IMR-90 (cell line): Measurements from ENCODE around the gene NEFH. TPM values are rescaled to one million over a fixed set of nuclear protein-coding genes. Genes with fewer than 3 reads are reported as not detected.

ENCODE experiments used
- ATAC-seq: fragments of 200-7000 bp; cut with Tn5 transposase; 2 replicates; pipeline ENCODE4 v1.9.1; 2020; ENCODE audit warnings: low read depth, mild to moderate bottlenecking, moderate library complexity
- BruUV-seq: library from RNA; stranded (reverse); fragments of 400-500 nt; replicated peaks from 2 replicates; lab custom pipeline; 2021; lab: Mats Ljungman, UMichigan
- CTCF ChIA-PET: fragments of 300-600 bp; formaldehyde crosslinking; extraction: SDS; loops from one replicate; lab custom pipeline; 2021; ENCODE audit warnings: antibody characterized with exemption; lab: Yijun Ruan, JAX
- POLR2A ChIA-PET: fragments of 300-600 bp; sonication (Branson Sonifier 250); formaldehyde crosslinking; loops from one replicate; lab custom pipeline; 2022; ENCODE audit warnings: antibody characterized with exemption; ENCODE audit not compliant: unreplicated experiment; lab: Charles Lee
- DNase-seq: peaks from one replicate; pipeline ENCODE4 v3.0.0; 2013
- H2AFZ ChIP-seq: replicated peaks from 2 replicates; pipeline ENCODE3; 2013; ENCODE audit warnings: low read length, mild to moderate bottlenecking; ENCODE audit not compliant: poor library complexity
- H2AK5ac ChIP-seq: 2 replicates; pipeline ENCODE4 v1.6.1; 2013; ENCODE audit warnings: low read depth, low read length, inconsistent platforms
- H2AK9ac ChIP-seq: replicated peaks from 2 replicates; pipeline ENCODE3; 2013; ENCODE audit warnings: mild to moderate bottlenecking, low read depth, low read length, moderate library complexity; ENCODE audit not compliant: poor library complexity
- H2BK120ac ChIP-seq: 2 replicates; pipeline ENCODE4 v1.6.1; 2013; ENCODE audit warnings: low read depth, low read length, inconsistent platforms
- H2BK15ac ChIP-seq: 3 replicates; pipeline ENCODE4 v1.6.1; 2013; ENCODE audit warnings: low read depth, low read length, inconsistent platforms
- H2BK20ac ChIP-seq: 2 replicates; pipeline ENCODE4 v1.6.1; 2013; ENCODE audit warnings: low read depth, mild to moderate bottlenecking, inconsistent platforms, low read length, moderate library complexity
- H2BK5ac ChIP-seq: 2 replicates; pipeline ENCODE4 v1.6.1; 2013; ENCODE audit warnings: mild to moderate bottlenecking, low read depth, low read length, inconsistent platforms; ENCODE audit not compliant: poor library complexity, severe bottlenecking
- H3K14ac ChIP-seq: replicated peaks from 2 replicates; pipeline ENCODE4 v1.6.1; 2013; ENCODE audit warnings: low read depth, low read length, inconsistent platforms
- H3K18ac ChIP-seq: 2 replicates; pipeline ENCODE4 v1.6.1; 2013; ENCODE audit warnings: low read depth, low read length, control low read depth
- H3K23ac ChIP-seq: 2 replicates; pipeline ENCODE4 v1.6.1; 2013; ENCODE audit warnings: low read depth, low read length, inconsistent platforms
- H3K27ac ChIP-seq: 2 replicates; pipeline ENCODE4 v1.5.1; 2013; ENCODE audit warnings: mild to moderate bottlenecking, control low read depth, low read length; ENCODE audit not compliant: insufficient read depth
- H3K27me3 ChIP-seq: 2 replicates; pipeline ENCODE4 v1.6.1; 2013; ENCODE audit warnings: low read length; ENCODE audit not compliant: control insufficient read depth, insufficient read depth
- H3K36me3 ChIP-seq: 2 replicates; pipeline ENCODE4 v1.6.1; 2013; ENCODE audit warnings: low read length, mixed read lengths; ENCODE audit not compliant: control insufficient read depth, insufficient read depth
- H3K4ac ChIP-seq: 2 replicates; pipeline ENCODE4 v1.6.1; 2013; ENCODE audit warnings: low read depth, low read length, inconsistent platforms
- H3K4me1 ChIP-seq: 2 replicates; pipeline ENCODE4 v1.6.1; 2013; ENCODE audit warnings: low read length, mixed read lengths; ENCODE audit not compliant: control insufficient read depth, insufficient read depth
- H3K4me2 ChIP-seq: 2 replicates; pipeline ENCODE4 v1.6.1; 2013; ENCODE audit warnings: low read depth, mild to moderate bottlenecking, control low read depth, low read length, moderate library complexity
- H3K4me3 ChIP-seq: 2 replicates; pipeline ENCODE4 v1.5.1; 2013; ENCODE audit warnings: low read depth, mild to moderate bottlenecking, control low read depth, low read length, moderate library complexity; ENCODE audit not compliant: insufficient read depth
- H3K56ac ChIP-seq: 2 replicates; pipeline ENCODE4 v1.6.1; 2013; ENCODE audit warnings: low read length, inconsistent platforms; ENCODE audit not compliant: insufficient read depth; ENCODE audit errors: extremely low read depth
- H3K79me1 ChIP-seq, 2 experiments: 2 replicates each; pipeline ENCODE4 v1.6.1; 2013; ENCODE audit warnings: low read length in 2 of 2, inconsistent platforms in 1 of 2, low read depth in 1 of 2
- H3K9ac ChIP-seq: 2 replicates; pipeline ENCODE4 v1.6.1; 2013; ENCODE audit warnings: low read depth, low read length, control low read depth
- H3K9me1 ChIP-seq: 2 replicates; pipeline ENCODE4 v1.6.1; 2013; ENCODE audit warnings: low read length, inconsistent platforms; ENCODE audit not compliant: insufficient read depth
- H3K9me3 ChIP-seq: 2 replicates; pipeline ENCODE4 v1.6.1; 2013; ENCODE audit warnings: low read length; ENCODE audit not compliant: control insufficient read depth, insufficient read depth
- H4K20me1 ChIP-seq: 2 replicates; pipeline ENCODE4 v1.6.1; 2013; ENCODE audit warnings: low read length, inconsistent platforms; ENCODE audit not compliant: insufficient read depth
- H4K5ac ChIP-seq: 2 replicates; pipeline ENCODE4 v1.6.1; 2013; ENCODE audit warnings: mild to moderate bottlenecking, low read depth, low read length, control low read depth
- H4K8ac ChIP-seq, 2 experiments: 2 replicates each; pipeline ENCODE4 v1.6.1; 2013; ENCODE audit warnings: low read depth in 2 of 2, low read length in 2 of 2, control low read depth in 1 of 2, inconsistent platforms in 1 of 2
- H4K91ac ChIP-seq: 2 replicates; pipeline ENCODE4 v1.6.1; 2013; ENCODE audit warnings: low read depth, low read length, inconsistent platforms; ENCODE audit not compliant: insufficient read depth
- BHLHE40 ChIP-seq: fragments of 150-350 bp; IDR thresholded peaks from 2 replicates; pipeline ENCODE4 v1.6.1; 2016; ENCODE audit warnings: mild to moderate bottlenecking, low read depth, low read length
- CTCF ChIP-seq: conservative IDR thresholded peaks from 2 replicates; pipeline ENCODE4 v1.5.1; 2012; ENCODE audit warnings: mild to moderate bottlenecking, low read depth, low read length, improper control_type of control experiment
- ELK1 ChIP-seq: fragments of 150-350 bp; IDR thresholded peaks from 2 replicates; pipeline ENCODE4 v1.6.1; 2016; ENCODE audit warnings: low read depth, mild to moderate bottlenecking, low read length, moderate library complexity, borderline replicate concordance
- FOS ChIP-seq: fragments of 150-350 bp; IDR thresholded peaks from 2 replicates; pipeline ENCODE4 v1.6.1; 2016; ENCODE audit warnings: low read depth, low read length
- MAFK ChIP-seq: IDR thresholded peaks from 2 replicates; pipeline ENCODE4 v1.6.1; 2012; ENCODE audit warnings: low read depth, low read length, improper control_type of control experiment
- MAZ ChIP-seq: IDR thresholded peaks from 2 replicates; pipeline ENCODE4 v1.6.1; 2012; ENCODE audit warnings: low read depth, mild to moderate bottlenecking, low read length, improper control_type of control experiment, moderate library complexity, borderline replicate concordance
- NFE2L2 ChIP-seq: fragments of 150-350 bp; IDR thresholded peaks from 2 replicates; pipeline ENCODE4 v1.6.1; 2016; ENCODE audit warnings: low read depth, mild to moderate bottlenecking, low read length
- USF2 ChIP-seq: fragments of 150-350 bp; IDR thresholded peaks from 2 replicates; pipeline ENCODE4 v1.6.1; 2017; ENCODE audit warnings: mild to moderate bottlenecking, antibody characterized with exemption, low read length, low read depth
- WGBS, 2 experiments: methylation state at CpG; one replicate each; pipeline versions ENCODE4 v1.1.5 to v1.1.7; 2013; ENCODE audit warnings: missing lambda C conversion rate in 2 of 2; ENCODE audit not compliant: insufficient read length in 1 of 2; ENCODE audit errors: extremely low coverage in 2 of 2; 5-methylcytosine and 5-hydroxymethylcytosine counted together
- dilution Hi-C: fragments of 300-500 bp; cut with HindIII; formaldehyde crosslinking; loops from one replicate; pipeline ENCODE4 v1.14.3; 2018; ENCODE audit warnings: low sequenced_read_pairs; ENCODE audit not compliant: unreplicated experiment
- in situ Hi-C: fragments of 300-500 bp; cut with MboI; formaldehyde crosslinking; loops from 3 replicates; pipeline ENCODE4 v1.14.3; 2019; ENCODE audit warnings: low sequenced_read_pairs, inconsistent platforms, mixed read lengths
- intact Hi-C: fragments of 100-400 bp; cut with micrococcal nuclease; formaldehyde crosslinking; loops from 2 replicates; pipeline ENCODE4 v1.10.0; 2022
- polyA plus RNA-seq, 3 experiments: library from polyadenylated mRNA; depleted of rRNA; stranded (reverse); fragments of >200 nt; gene quantifications; 2 replicates each; pipeline ENCODE4 v1.2.3, GENCODE V29; 2012; ENCODE audit warnings: low replicate concordance in 1 of 3
- total RNA-seq: library from RNA; depleted of rRNA; stranded (reverse); fragments of >200 nt; gene quantifications from 2 replicates; pipeline ENCODE4 v1.2.3, GENCODE V29; 2012

NEFH gene
- total and polyA plus RNA-seq, 2 of the 4 experiments (the other 2 are of a cell fraction): 1.3 to 2.9 TPM

- no CpG with 5 or more reads among the region's 6 CpGs for WGBS, 2 experiments
- Histone ChIP-seq H2AFZ (no peak overlapping the region), H3K9ac (no peak overlapping the region), H3K4me2 (no peak overlapping the region), H3K23ac (no peak overlapping the region), H3K9me3 (no peaks in the 10 kb centered on the region), H3K14ac (no peak overlapping the region), H4K5ac (no peak overlapping the region), H3K9me1 (no peaks in the 10 kb centered on the region), H3K18ac (no peak overlapping the region), H3K27me3 (peaks cover 63% of the 10 kb centered on the region), H2BK20ac (no peak overlapping the region), H3K4ac (no peak overlapping the region), H2AK5ac (no peak overlapping the region), H4K8ac (no peak overlapping the region), H3K56ac (no peak overlapping the region), H2BK15ac (no peak overlapping the region), H3K79me1 (no peaks in the 10 kb centered on the region), H4K20me1 (peaks cover 13% of the 10 kb centered on the region; the same call in 1 of the 2 replicates), H4K91ac (no peak overlapping the region), H2BK120ac (no peak overlapping the region), H3K27ac (no peak overlapping the region), H2BK5ac (no peak overlapping the region), H3K4me3 (no peak overlapping the region), H3K4me1 (no peaks in the 10 kb centered on the region), H3K36me3 (no peaks in the 10 kb centered on the region), H2AK9ac (no peak overlapping the region)
- peak; percentile 38; the same call in 1 of the 2 replicates for ATAC-seq
- ChIA-PET CTCF (no interaction called here), POLR2A (no interaction called here)
- BruUV-seq: no TSS peak
- dilution Hi-C loops (no loop called here), in situ Hi-C loops (no loop called here), intact Hi-C loops (no loop called here)
- TF ChIP-seq BHLHE40 (no peak), ELK1 (no peak), MAFK (no peak), NFE2L2 (no peak), CTCF (no peak), USF2 (no peak), FOS (no peak), MAZ (no peak)
- no peak for DNase-seq
Observed at GRCh38 chr22:29476116-29476515, 3.9 kb upstream of the NEFH start.
